Stimulated activated naive CD8-positive, alpha-beta T cell treated with anti-CD3 and anti-CD28 coated beads, Interleukin-15, Interleukin-2, amounts not matched to agents 100 ng/mL and 50 ng/mL, for 24 hours (primary cell): ENCODE results near the gene VLDLR.

ENCODE experiments used
- H3K27ac Mint-ChIP-seq: one replicate; pipeline ENCODE4 v1.8.0; 2021; ENCODE audit warnings: mild to moderate bottlenecking, mixed read lengths
- H3K27me3 Mint-ChIP-seq: one replicate; pipeline ENCODE4 v1.8.0; 2021; ENCODE audit warnings: mixed read lengths
- H3K36me3 Mint-ChIP-seq: one replicate; pipeline ENCODE4 v1.8.0; 2021; ENCODE audit warnings: low read depth, mixed read lengths
- H3K4me1 Mint-ChIP-seq: one replicate; pipeline ENCODE4 v1.8.0; 2021; ENCODE audit warnings: low read depth, mixed read lengths
- H3K4me3 Mint-ChIP-seq: one replicate; pipeline ENCODE4 v1.8.0; 2021; ENCODE audit warnings: mild to moderate bottlenecking, mixed read lengths
- H3K9me3 Mint-ChIP-seq: one replicate; pipeline ENCODE4 v1.8.0; 2021; ENCODE audit warnings: mixed read lengths

VLDLR gene

DNA sequence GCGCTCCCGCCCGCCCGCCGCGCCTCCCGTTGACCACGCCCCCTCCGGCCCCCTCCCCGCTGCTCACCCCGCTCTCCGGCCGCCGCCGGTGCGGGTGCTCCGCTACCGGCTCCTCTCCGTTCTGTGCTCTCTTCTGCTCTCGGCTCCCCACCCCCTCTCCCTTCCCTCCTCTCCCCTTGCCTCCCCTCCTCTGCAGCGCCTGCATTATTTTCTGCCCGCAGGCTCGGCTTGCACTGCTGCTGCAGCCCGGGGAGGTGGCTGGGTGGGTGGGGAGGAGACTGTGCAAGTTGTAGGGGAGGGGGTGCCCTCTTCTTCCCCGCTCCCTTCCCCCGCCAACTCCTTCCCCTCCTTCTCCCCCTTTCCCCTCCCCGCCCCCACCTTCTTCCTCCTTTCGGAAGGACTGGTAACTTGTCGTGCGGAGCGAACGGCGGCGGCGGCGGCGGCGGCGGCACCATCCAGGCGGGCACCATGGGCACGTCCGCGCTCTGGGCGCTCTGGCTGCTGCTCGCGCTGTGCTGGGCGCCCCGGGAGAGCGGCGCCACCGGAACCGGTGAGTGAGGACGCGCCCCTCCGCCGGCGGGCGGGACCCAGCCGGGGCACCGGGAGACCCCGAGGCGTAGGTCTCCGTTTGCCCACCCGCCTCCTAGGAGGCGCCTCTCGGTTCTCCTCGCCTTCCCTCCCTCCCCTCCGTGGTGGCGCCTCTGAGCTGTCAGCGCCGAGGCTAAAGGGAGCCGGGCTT is at the start of gene VLDLR:
Gene VLDLR, plus strand, starts transcription at position 66 of the 739 bp plus-strand sequence. Its CDS starts 403 bp downstream, at position 469.
- Mint-ChIP-seq H3K27ac (peak within 1 kb of the TSS; percentile 89), H3K27me3 (peaks cover 68% of the 10 kb centered on the region)

DNA sequence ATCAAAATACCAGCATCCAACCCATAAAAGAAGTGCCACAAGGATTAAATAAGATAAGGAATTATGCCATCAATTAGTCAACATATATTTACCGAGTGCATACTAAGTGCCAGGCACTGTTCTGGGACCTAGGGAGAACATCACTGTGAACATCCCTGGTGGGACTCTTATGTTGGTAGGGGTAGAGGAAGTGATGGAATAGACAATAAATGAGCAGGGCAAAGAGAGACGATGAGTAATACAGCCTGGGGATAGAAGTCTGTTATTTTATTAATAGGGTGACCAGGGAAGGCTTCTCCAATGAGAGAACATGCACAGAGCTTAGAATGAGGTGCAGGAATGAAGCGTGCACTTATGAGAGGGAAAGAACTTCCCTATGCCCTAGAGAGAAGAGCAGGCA is 47.4 kb upstream of the VLDLR start:
- Mint-ChIP-seq H3K27ac (no peak overlapping the region), H3K9me3 (no peaks in the 10 kb centered on the region), H3K4me1 (no peaks in the 10 kb centered on the region), H3K27me3 (peaks cover 33% of the 10 kb centered on the region), H3K36me3 (no peaks in the 10 kb centered on the region), H3K4me3 (no peak overlapping the region)

More for the DNA sequence above, at the start of gene VLDLR:
- Mint-ChIP-seq H3K4me1 (peaks cover 9% of the 10 kb centered on the region), H3K4me3 (peak within 1 kb of the TSS; percentile 88), H3K36me3 (no peaks in the 10 kb centered on the region), H3K9me3 (no peaks in the 10 kb centered on the region)

DNA sequence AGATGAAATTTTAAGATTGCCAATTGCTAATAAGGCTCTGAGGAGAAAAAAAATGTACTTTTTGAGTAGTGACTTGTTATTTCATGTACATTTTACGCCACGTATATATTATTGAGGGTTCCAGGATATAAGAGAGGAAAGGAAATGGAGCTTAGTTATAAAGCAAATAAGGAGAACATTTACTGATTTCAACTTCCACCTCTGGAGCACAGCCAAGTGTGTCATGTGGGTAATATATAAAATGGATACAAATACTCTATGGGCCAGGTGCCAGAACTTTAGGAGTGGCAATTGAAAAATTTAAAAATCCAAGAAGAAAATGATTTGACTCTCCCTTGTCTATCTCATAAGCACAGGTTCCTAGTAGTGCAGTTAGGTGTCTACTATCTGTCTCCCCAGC is 45.0 kb upstream of the VLDLR start:
- H3K4me1 Mint-ChIP-seq, result no peaks in the 10 kb centered on the region
- no peak overlapping the region for H3K27ac Mint-ChIP-seq
- H3K9me3 Mint-ChIP-seq, result no peaks in the 10 kb centered on the region
- no peaks in the 10 kb centered on the region for H3K36me3 Mint-ChIP-seq
- H3K27me3 Mint-ChIP-seq, result peaks cover 32% of the 10 kb centered on the region
- no peak overlapping the region for H3K4me3 Mint-ChIP-seq

DNA sequence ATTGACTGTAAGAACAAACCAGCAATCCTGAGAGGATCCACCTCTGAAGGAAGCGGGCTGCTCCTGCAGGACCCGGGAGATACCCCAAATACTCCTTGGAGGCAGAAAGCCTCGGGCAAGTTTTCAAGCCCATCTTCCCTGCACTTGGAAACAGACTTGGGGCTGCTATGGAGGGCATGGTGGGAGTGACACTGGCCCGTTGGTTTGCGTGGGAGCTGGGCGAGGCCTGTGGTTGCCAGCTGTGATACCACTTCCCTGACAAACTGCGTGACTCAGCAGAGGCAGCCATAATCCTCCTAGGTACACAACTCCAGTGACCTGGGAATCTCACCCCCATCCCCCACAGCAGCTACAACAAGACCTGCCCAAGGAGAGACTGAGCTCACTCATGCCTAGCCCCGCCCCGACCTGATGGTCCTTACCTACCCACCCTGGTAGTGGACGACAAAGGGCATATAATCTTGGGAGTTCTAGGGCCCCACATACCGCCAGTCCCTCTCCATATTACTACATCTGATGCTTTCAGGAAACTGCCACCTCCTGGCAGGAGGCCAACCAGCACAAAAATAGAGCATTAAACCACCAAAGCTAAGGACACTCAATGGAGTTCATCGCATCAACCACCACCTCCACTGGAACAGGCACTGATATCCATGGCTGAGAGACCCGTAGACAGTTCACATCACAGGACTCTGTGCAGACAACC is 38.1 kb upstream of the VLDLR start:
- H3K36me3 Mint-ChIP-seq, result no peaks in the 10 kb centered on the region
- H3K4me1 Mint-ChIP-seq, result no peaks in the 10 kb centered on the region
- H3K4me3 Mint-ChIP-seq, result no peak overlapping the region
- peaks cover 39% of the 10 kb centered on the region for H3K27me3 Mint-ChIP-seq
- peaks cover 7% of the 10 kb centered on the region for H3K9me3 Mint-ChIP-seq
- H3K27ac Mint-ChIP-seq, result no peak overlapping the region

DNA sequence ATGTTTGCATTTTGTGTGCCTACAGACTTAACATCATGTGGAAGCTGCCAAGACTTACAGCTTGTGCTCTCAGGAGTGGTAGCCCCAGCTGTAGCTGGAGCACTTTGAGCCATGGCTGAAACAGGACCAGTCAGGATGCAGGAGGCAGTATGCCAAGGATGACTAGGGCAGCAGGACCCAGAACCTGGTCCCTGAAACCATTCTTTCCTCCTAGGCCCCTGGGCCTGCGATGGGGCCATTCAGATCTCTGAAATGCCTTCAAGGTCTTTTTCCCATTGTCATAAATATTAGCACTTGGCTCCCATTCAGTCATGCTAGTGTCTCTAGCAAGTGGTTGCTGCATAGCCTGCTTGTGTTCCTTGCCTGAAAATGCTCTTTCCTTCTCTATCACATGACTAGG is 29.6 kb upstream of the VLDLR start:
- no peak overlapping the region for H3K4me3 Mint-ChIP-seq
- peaks cover 16% of the 10 kb centered on the region for H3K9me3 Mint-ChIP-seq
- no peaks in the 10 kb centered on the region for H3K4me1 Mint-ChIP-seq
- H3K36me3 Mint-ChIP-seq, result peaks cover 3% of the 10 kb centered on the region
- no peak overlapping the region for H3K27ac Mint-ChIP-seq
- H3K27me3 Mint-ChIP-seq, result peaks cover 23% of the 10 kb centered on the region

DNA sequence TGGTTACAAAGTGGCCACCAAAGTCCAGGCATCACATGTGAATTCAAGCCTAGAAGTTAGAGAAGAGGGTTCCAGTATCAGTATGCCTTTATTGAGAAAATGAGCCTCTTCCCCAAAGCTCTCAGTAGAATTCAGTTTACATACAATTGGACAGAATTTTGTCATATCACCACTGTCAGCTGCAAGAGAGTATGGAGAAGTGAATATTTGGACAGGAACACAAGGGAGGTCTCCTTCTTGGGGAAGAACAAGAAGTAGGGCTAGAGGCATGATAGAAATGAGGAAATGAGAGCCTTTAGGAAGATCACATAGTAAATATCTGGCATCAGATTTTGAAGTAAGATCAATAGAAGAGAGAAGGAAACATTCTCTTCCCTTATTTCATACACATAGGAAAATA is 27.8 kb upstream of the VLDLR start:
- peaks cover 16% of the 10 kb centered on the region for H3K9me3 Mint-ChIP-seq
- peaks cover 31% of the 10 kb centered on the region for H3K27me3 Mint-ChIP-seq
- peaks cover 3% of the 10 kb centered on the region for H3K36me3 Mint-ChIP-seq
- H3K4me3 Mint-ChIP-seq, result no peak overlapping the region
- H3K27ac Mint-ChIP-seq, result no peak overlapping the region
- H3K4me1 Mint-ChIP-seq, result no peaks in the 10 kb centered on the region

DNA sequence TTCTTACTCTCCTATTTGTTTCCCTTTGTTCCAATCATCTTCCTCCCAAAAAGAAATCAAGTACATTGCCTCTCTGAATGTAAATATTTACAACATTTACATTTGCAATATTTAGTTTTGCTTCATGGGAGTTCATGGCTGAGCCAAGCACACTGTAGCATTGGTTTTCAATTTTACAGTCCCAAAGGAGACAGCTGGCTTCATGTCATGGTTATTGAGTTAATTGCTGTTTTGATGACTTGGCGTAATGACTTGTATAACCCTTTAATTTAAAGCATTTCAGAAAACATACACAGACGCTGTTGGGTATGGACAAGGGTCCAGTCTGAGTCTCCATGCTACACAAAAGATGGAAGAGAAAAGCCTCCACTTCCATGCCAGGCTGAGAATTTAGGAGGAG is 25.6 kb upstream of the VLDLR start:
- Mint-ChIP-seq H3K4me1 (no peaks in the 10 kb centered on the region), H3K27ac (no peak overlapping the region), H3K4me3 (no peak overlapping the region), H3K27me3 (peaks cover 44% of the 10 kb centered on the region), H3K9me3 (peaks cover 16% of the 10 kb centered on the region), H3K36me3 (peaks cover 3% of the 10 kb centered on the region)

DNA sequence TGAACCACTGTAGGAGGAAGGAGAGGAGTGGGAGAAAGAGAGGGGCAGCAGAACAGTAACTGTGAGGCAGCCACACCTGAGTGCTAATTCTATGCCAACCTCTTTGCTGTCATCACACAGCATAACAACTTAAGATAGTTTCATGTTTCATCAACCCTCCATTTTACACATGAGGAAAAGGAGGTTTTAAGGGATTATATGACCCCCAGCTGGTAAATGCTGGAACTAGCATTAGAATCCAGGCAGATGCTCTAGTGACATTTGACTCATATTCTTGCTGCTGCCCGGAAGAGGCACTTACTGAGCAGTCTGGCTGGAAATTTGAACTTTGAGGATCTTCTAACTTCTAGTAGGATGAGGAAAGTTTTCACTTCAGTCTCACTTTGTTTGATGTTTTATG is 24.1 kb upstream of the VLDLR start:
- no peaks in the 10 kb centered on the region for H3K4me1 Mint-ChIP-seq
- no peak overlapping the region for H3K4me3 Mint-ChIP-seq
- no peak overlapping the region for H3K27ac Mint-ChIP-seq
- H3K36me3 Mint-ChIP-seq, result peaks cover under 1% of the 10 kb centered on the region
- H3K27me3 Mint-ChIP-seq, result peaks cover 51% of the 10 kb centered on the region
- H3K9me3 Mint-ChIP-seq, result peaks cover 7% of the 10 kb centered on the region

DNA sequence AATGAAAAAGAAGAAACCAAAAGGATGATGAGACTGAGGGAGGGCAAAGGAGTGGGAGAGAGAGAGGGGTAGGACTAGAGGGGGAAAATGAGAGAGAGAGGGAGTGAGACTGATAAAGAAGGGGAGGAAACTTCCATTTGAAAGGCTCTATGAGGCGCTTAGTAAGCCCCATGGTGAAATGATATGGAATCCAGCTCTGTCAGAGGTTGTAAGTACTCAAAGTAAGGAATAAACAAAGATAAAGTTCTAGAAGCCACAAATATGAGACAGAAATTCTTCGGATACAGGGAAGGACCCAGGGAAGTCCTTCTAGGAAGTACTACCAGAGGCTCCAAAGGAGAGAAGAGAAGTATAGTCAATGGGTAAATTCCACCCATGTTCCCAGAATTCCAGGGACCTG is 21.7 kb upstream of the VLDLR start:
- Mint-ChIP-seq H3K4me1 (no peaks in the 10 kb centered on the region), H3K27ac (no peak overlapping the region), H3K36me3 (no peaks in the 10 kb centered on the region), H3K4me3 (no peak overlapping the region), H3K27me3 (peaks cover 39% of the 10 kb centered on the region), H3K9me3 (no peaks in the 10 kb centered on the region)

DNA sequence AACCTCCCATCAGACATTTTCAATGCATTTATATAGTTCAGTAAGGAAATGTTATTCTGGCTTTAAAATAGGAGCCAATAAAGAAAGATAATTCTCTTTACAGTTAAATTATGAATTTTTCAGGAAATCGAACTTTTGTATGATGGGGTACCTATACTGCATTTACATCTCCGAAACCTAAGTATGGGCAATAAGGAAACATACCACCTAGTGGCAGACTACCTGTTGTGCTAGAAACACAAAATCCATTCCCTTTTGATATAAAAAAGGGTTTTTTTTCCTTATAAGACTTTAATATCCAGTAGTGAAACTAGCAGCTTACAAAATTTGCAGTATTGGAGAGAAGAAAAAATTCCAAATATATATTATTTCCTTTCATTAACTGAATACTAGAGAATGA is 21.3 kb upstream of the VLDLR start:
- Mint-ChIP-seq H3K36me3 (no peaks in the 10 kb centered on the region), H3K27me3 (peaks cover 40% of the 10 kb centered on the region), H3K4me3 (no peak overlapping the region), H3K4me1 (no peaks in the 10 kb centered on the region), H3K9me3 (no peaks in the 10 kb centered on the region), H3K27ac (no peak overlapping the region)

DNA sequence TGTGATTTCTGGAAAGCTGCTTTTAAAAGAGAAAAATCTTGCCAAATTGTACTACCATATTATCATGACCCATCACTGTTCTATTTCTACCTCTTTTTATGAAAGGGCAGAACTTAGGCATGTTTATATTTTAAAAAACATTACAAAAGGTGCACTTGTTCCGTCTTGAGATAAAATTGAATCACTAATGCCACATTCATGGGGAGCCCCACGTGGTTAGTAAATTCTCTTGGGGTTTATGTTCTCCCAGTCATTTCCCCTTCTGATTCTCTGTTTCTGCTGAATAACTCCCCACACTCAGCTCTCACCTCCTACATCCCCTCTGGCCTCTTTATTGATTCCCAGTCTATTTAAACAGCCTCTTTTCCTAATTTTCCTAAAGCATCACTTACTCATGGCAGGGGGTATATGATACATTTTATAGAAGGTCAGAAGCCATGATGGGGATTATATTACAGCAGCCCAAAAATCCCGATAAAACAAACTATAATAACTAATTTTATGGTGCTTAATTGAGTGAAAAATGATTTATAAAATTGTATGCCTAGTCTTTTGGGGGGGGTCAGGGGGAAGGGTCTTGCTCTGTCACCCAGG is 19.7 kb upstream of the VLDLR start:
- H3K9me3 Mint-ChIP-seq, result no peaks in the 10 kb centered on the region
- no peak overlapping the region for H3K27ac Mint-ChIP-seq
- no peaks in the 10 kb centered on the region for H3K36me3 Mint-ChIP-seq
- H3K4me1 Mint-ChIP-seq, result no peaks in the 10 kb centered on the region
- peaks cover 40% of the 10 kb centered on the region for H3K27me3 Mint-ChIP-seq
- no peak overlapping the region for H3K4me3 Mint-ChIP-seq

DNA sequence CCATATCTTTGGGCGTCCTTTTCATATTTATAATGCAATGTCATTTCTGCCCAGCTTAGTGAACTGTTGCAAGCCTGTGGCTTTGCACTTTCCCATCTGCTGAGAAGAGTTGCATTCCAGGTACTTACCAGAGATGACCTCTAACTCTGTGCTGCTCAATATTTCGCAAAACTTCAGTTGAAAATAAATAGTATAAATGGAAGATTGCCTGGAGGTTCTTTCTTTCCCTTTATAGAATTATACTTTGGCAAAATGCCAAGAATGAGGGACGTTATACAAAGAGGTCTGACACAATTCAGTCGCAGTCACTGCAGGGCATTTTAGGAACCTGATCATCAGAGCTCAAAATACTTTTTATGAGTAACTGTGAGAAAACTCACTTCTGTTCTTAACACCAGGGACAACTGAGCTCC is 18.9 kb upstream of the VLDLR start:
- Mint-ChIP-seq H3K36me3 (no peaks in the 10 kb centered on the region), H3K27me3 (peaks cover 39% of the 10 kb centered on the region), H3K9me3 (no peaks in the 10 kb centered on the region), H3K27ac (no peak overlapping the region), H3K4me1 (no peaks in the 10 kb centered on the region), H3K4me3 (no peak overlapping the region)

DNA sequence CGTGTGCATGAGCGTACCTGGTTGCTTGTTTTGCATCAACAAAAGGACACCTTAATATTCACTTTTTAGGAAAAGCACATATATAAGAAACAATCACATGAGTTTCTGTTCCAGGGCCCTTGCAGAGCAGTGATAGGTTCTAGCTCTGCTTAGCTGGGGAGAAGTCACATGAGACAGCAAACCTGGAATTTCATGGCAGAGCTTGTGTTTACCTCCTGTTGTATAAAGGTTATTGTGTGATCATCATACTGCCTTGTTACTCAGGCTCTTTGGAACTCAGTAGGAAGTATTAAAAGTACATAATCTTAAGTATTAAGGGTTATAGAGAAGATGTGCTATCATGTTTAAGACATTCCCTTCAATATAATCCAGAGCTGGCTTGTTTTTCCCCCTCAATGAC is 18.0 kb upstream of the VLDLR start:
- no peaks in the 10 kb centered on the region for H3K36me3 Mint-ChIP-seq
- no peak overlapping the region for H3K4me3 Mint-ChIP-seq
- H3K4me1 Mint-ChIP-seq, result no peaks in the 10 kb centered on the region
- peaks cover 32% of the 10 kb centered on the region for H3K27me3 Mint-ChIP-seq
- H3K9me3 Mint-ChIP-seq, result no peaks in the 10 kb centered on the region
- H3K27ac Mint-ChIP-seq, result no peak overlapping the region

DNA sequence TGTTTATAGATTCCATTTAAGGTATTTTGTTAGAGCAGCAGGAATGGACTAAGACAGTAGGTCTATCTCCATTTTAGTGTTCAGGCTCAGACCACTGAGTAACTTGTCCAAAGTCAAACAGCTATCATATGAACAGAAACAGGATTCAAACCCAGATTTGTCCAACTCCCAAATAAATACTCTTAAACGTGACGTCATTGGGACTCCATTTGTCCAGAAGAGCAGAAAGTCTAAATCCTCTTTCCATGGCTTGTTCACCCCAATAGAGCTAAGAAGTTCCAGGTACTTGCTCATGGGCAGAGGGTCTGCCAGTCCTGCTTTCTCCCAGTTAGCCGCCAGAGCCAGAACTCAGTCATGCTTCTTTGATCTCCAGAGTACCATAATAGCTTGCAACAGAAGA is 16.3 kb upstream of the VLDLR start:
- H3K27ac Mint-ChIP-seq, result no peak overlapping the region
- H3K9me3 Mint-ChIP-seq, result no peaks in the 10 kb centered on the region
- H3K4me3 Mint-ChIP-seq, result no peak overlapping the region
- no peaks in the 10 kb centered on the region for H3K4me1 Mint-ChIP-seq
- no peaks in the 10 kb centered on the region for H3K36me3 Mint-ChIP-seq
- peaks cover 24% of the 10 kb centered on the region for H3K27me3 Mint-ChIP-seq

DNA sequence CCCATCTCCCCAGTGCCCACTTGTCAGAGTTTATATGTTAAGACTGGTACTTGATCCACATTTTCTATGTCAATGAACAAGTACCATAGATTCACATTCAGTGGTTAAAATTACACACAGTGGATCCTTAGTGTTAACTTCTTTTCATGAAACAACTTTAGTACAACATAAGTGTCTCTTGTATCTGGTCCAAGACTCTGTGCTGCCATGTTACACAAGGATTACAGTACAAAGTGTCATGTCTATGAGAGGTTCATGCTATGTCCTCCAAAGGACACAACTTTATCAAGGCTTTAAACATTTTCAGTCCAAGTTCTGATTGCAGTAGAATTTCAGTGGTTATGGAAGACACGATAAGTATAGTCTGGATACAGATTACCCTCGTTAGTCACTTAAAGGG is 13.3 kb upstream of the VLDLR start:
- Mint-ChIP-seq H3K36me3 (no peaks in the 10 kb centered on the region), H3K27ac (no peak overlapping the region), H3K9me3 (no peaks in the 10 kb centered on the region), H3K4me1 (no peaks in the 10 kb centered on the region), H3K27me3 (peaks cover 31% of the 10 kb centered on the region), H3K4me3 (no peak overlapping the region)
